CD14-positive monocyte (primary cell): ENCODE results near the gene PFKL. TPM values are rescaled to one million over a fixed set of nuclear protein-coding genes. Genes with fewer than 3 reads are reported as not detected.

ENCODE experiments used
- DNase-seq, 3 donors: peaks; one replicate each; pipeline ENCODE4 v3.0.0-alpha.2; 2011 to 2022
- H2AFZ ChIP-seq: 2 replicates; pipeline ENCODE4 v1.6.0; 2012; ENCODE audit warnings: mild to moderate bottlenecking, low read depth, low read length, inconsistent platforms; ENCODE audit not compliant: insufficient read depth, poor library complexity, severe bottlenecking
- H3K27ac ChIP-seq, 2 donors: 1 replicate in 1 of 2; 2 replicates in 1 of 2; pipeline ENCODE4 v1.5.1; 2012 to 2013; ENCODE audit warnings: low read length in 2 of 2, control low read depth in 1 of 2, inconsistent platforms in 1 of 2, low read depth in 1 of 2, mild to moderate bottlenecking in 1 of 2
- H3K27me3 ChIP-seq, 2 donors: one replicate each; pipeline versions ENCODE4 v1.6.0 to v1.6.1; 2011 to 2013; ENCODE audit warnings: low read length in 2 of 2; ENCODE audit not compliant: control insufficient read depth in 2 of 2, insufficient read depth in 2 of 2
- H3K36me3 ChIP-seq, 2 donors: replicated peaks in 1 of 2; 1 replicate in 1 of 2; 2 replicates in 1 of 2; pipeline versions ENCODE4 v1.5.1 to v1.6.1; 2012 to 2013; ENCODE audit warnings: low read length in 2 of 2, control low read depth in 1 of 2, inconsistent platforms in 1 of 2, mild to moderate bottlenecking in 1 of 2; ENCODE audit not compliant: insufficient read depth in 2 of 2, control insufficient read depth in 1 of 2
- H3K4me1 ChIP-seq, 2 donors: 1 replicate in 1 of 2; 2 replicates in 1 of 2; pipeline versions ENCODE4 v1.5.1 to v1.6.1; 2012 to 2013; ENCODE audit warnings: low read length in 2 of 2, control low read depth in 1 of 2, inconsistent platforms in 1 of 2, mild to moderate bottlenecking in 1 of 2, moderate library complexity in 1 of 2; ENCODE audit not compliant: insufficient read depth in 2 of 2, control insufficient read depth in 1 of 2
- H3K4me2 ChIP-seq: replicated peaks from 2 replicates; pipeline ENCODE3; 2012; ENCODE audit warnings: low read length, moderate library complexity, mild to moderate bottlenecking; ENCODE audit not compliant: poor library complexity, severe bottlenecking; ENCODE audit errors: extremely low read depth
- H3K4me3 ChIP-seq, 3 experiments: fragments of 200-600 bp in 1 of 3; sonication (generic) in 1 of 3; replicated peaks in 1 of 3; 1 replicate in 2 of 3; 2 replicates in 1 of 3; pipeline ENCODE4 v1.5.1; 2011 to 2013; ENCODE audit warnings: low read length in 3 of 3, mild to moderate bottlenecking in 3 of 3, control low read depth in 2 of 3, low read depth in 2 of 3, inconsistent platforms in 1 of 3, moderate library complexity in 1 of 3
- H3K79me2 ChIP-seq: 2 replicates; pipeline ENCODE4 v1.6.0; 2012; ENCODE audit warnings: mild to moderate bottlenecking, control low read depth, inconsistent platforms, low read length, moderate library complexity; ENCODE audit not compliant: insufficient read depth
- H3K9ac ChIP-seq: 2 replicates; pipeline ENCODE4 v1.6.0; 2017; ENCODE audit warnings: low read length, mild to moderate bottlenecking; ENCODE audit not compliant: insufficient read depth, poor library complexity, severe bottlenecking
- H3K9me3 ChIP-seq, 2 donors: replicated peaks in 1 of 2; 1 replicate in 1 of 2; 2 replicates in 1 of 2; pipeline versions ENCODE4 v1.5.1 to v1.6.1; 2012 to 2013; ENCODE audit warnings: low read length in 2 of 2, control low read depth in 1 of 2; ENCODE audit not compliant: control insufficient read depth in 1 of 2, insufficient read depth in 1 of 2
- H4K20me1 ChIP-seq: 2 replicates; pipeline ENCODE4 v1.6.0; 2012; ENCODE audit warnings: mild to moderate bottlenecking, low read length, control low read depth, moderate library complexity; ENCODE audit not compliant: insufficient read depth
- H3K27ac Mint-ChIP-seq, 7 donors: one replicate each; pipeline ENCODE4 v1.8.0; 2020; ENCODE audit warnings: mild to moderate bottlenecking in 7 of 7, mixed read lengths in 7 of 7, moderate library complexity in 6 of 7, inconsistent platforms in 2 of 7
- H3K27me3 Mint-ChIP-seq, 3 donors: one replicate each; pipeline ENCODE4 v1.8.0; 2021 to 2022; ENCODE audit warnings: low read depth in 3 of 3, mild to moderate bottlenecking in 3 of 3, mixed read lengths in 3 of 3, moderate library complexity in 3 of 3, inconsistent platforms in 1 of 3
- H3K36me3 Mint-ChIP-seq, 2 donors: one replicate each; pipeline ENCODE4 v1.8.0; 2020; ENCODE audit warnings: mixed read lengths in 2 of 2, inconsistent platforms in 1 of 2, mild to moderate bottlenecking in 1 of 2
- H3K4me1 Mint-ChIP-seq: one replicate; pipeline ENCODE4 v1.8.0; 2020; ENCODE audit warnings: mild to moderate bottlenecking, mixed read lengths
- H3K4me3 Mint-ChIP-seq, 2 donors: one replicate each; pipeline ENCODE4 v1.8.0; 2020; ENCODE audit warnings: mild to moderate bottlenecking in 2 of 2, mixed read lengths in 2 of 2, moderate library complexity in 1 of 2
- H3K9me3 Mint-ChIP-seq, 7 donors: one replicate each; pipeline ENCODE4 v1.8.0; 2020 to 2022; ENCODE audit warnings: mixed read lengths in 7 of 7, mild to moderate bottlenecking in 6 of 7, moderate library complexity in 6 of 7, inconsistent platforms in 2 of 7
- CTCF ChIP-seq: fragments of 200-600 bp; IDR thresholded peaks from one replicate; pipeline ENCODE4 v1.8.0; 2022; ENCODE audit warnings: antibody characterized with exemption, mild to moderate bottlenecking
- WGBS: methylation state at CpG from one replicate; pipeline ENCODE4 v1.1.5; 2013; ENCODE audit warnings: missing lambda C conversion rate; ENCODE audit not compliant: insufficient coverage; 5-methylcytosine and 5-hydroxymethylcytosine counted together
- intact Hi-C, 2 donors: fragments of 100-400 bp; cut with micrococcal nuclease; formaldehyde crosslinking; loops; one replicate each; pipeline versions ENCODE4 v1.15.0 to v1.15.1; 2023
- polyA plus RNA-seq, 3 donors: library from polyadenylated mRNA; depleted of rRNA in 1 of 3; unstranded in 2 of 3; stranded (reverse) in 1 of 3; fragments of 300-500 nt in 2 of 3; fragments of >200 nt in 1 of 3; fragmentation: Illumina TruSeq in 2 of 3; gene quantifications; 1 replicate in 2 of 3; 2 replicates in 1 of 3; pipeline ENCODE4 v1.2.3, GENCODE V29; 2012 to 2021

Gene PFKL
- polyA plus RNA-seq, 3 donors = 105 to 133 (median 113) TPM

GRCh38 chr21:44259082-44259705, 40.7 kb upstream of the PFKL start:
- Mint-ChIP-seq H3K4me3 (no peak overlapping the region), H3K36me3 (no peaks in the 10 kb centered on the region), H3K27ac (peak overlapping the region in 1 of 7 donors; percentile 5), H3K27me3 (peaks cover 5 to 12% (median 8%) of the 10 kb centered on the region in 3 donors), H3K4me1 (peaks cover 2% of the 10 kb centered on the region), H3K9me3 (no peaks in the 10 kb centered on the region)
- H3K4me3 ChIP-seq = no peak overlapping the region
- no peak for TF ChIP-seq CTCF
- H3K36me3 ChIP-seq = no peaks in the 10 kb centered on the region
- no peaks in the 10 kb centered on the region for H3K79me2 ChIP-seq
- no peak overlapping the region for H3K27ac ChIP-seq
- WGBS = 93% methylated on average over 14 of the region's 22 CpGs
- no peak overlapping the region for H3K4me2 ChIP-seq
- peaks cover 0 to 4% of the 10 kb centered on the region in 2 donors for H3K27me3 ChIP-seq
- H2AFZ ChIP-seq = no peak overlapping the region
- H3K4me1 ChIP-seq = no peaks in the 10 kb centered on the region
- H3K9ac ChIP-seq = no peak overlapping the region
- DNase-seq = no peak
- intact Hi-C loops = no loop called here
- no peaks in the 10 kb centered on the region for H4K20me1 ChIP-seq
- no peaks in the 10 kb centered on the region for H3K9me3 ChIP-seq

GRCh38 chr21:44260066-44260465, 39.8 kb upstream of the PFKL start:
- H3K9ac ChIP-seq = no peak overlapping the region
- H3K4me2 ChIP-seq = no peak overlapping the region
- H3K27ac ChIP-seq = no peak overlapping the region
- Mint-ChIP-seq H3K4me1 (no peaks in the 10 kb centered on the region), H3K36me3 (no peaks in the 10 kb centered on the region), H3K4me3 (no peak overlapping the region), H3K27ac (no peak overlapping the region), H3K27me3 (peaks cover 2 to 10% (median 8%) of the 10 kb centered on the region in 3 donors), H3K9me3 (no peaks in the 10 kb centered on the region)
- no peak for TF ChIP-seq CTCF
- H3K4me3 ChIP-seq = no peak overlapping the region
- no peak overlapping the region for H2AFZ ChIP-seq
- H3K9me3 ChIP-seq = no peaks in the 10 kb centered on the region
- no peaks in the 10 kb centered on the region for H3K36me3 ChIP-seq
- no peaks in the 10 kb centered on the region for H3K79me2 ChIP-seq
- H3K4me1 ChIP-seq = no peaks in the 10 kb centered on the region
- DNase-seq = no peak
- intact Hi-C loops = no loop called here
- no peaks in the 10 kb centered on the region for H3K27me3 ChIP-seq
- H4K20me1 ChIP-seq = no peaks in the 10 kb centered on the region
- WGBS = 87% methylated on average over 3 of the region's 4 CpGs
